ENCODE measurements around the gene SCYGR7. TPM values are rescaled to one million over a fixed set of nuclear protein-coding genes. Genes with fewer than 3 reads are reported as not detected.

Gene SCYGR7
- total RNA-seq, 1 donor from 2014 or later: not detected

- Mint-ChIP-seq H3K4me1 (ENCODE audit: unreplicated experiment) (no peaks in the 10 kb centered on the region), H3K4me3 (ENCODE audit: unreplicated experiment) (no peak overlapping the region), H3K27ac (ENCODE audit: unreplicated experiment) (no peak overlapping the region), H3K9me3 (ENCODE audit: unreplicated experiment) (no peaks in the 10 kb centered on the region), H3K36me3 (ENCODE audit: low read depth, unreplicated experiment) (no peaks in the 10 kb centered on the region), H3K27me3 (ENCODE audit: unreplicated experiment) (peaks cover 2% of the 10 kb centered on the region)
- no peak for TF ChIP-seq CTCF (IDR thresholded peaks at IDR 0.05; ENCODE audit: unreplicated experiment)
- DNase-seq (ENCODE audit: low spot score): no peak
These were observed 24.8 kb upstream of the SCYGR7 start for GRCh38 chr2:227703280-227703732.

GRCh38 chr2:227703961-227704360, 24.2 kb upstream of the SCYGR7 start:
- no peak for TF ChIP-seq CTCF (IDR thresholded peaks at IDR 0.05; ENCODE audit: unreplicated experiment)
- Mint-ChIP-seq H3K36me3 (ENCODE audit: low read depth, unreplicated experiment) (no peaks in the 10 kb centered on the region), H3K4me3 (ENCODE audit: unreplicated experiment) (no peak overlapping the region), H3K9me3 (ENCODE audit: unreplicated experiment) (no peaks in the 10 kb centered on the region), H3K27ac (ENCODE audit: unreplicated experiment) (no peak overlapping the region), H3K4me1 (ENCODE audit: unreplicated experiment) (no peaks in the 10 kb centered on the region), H3K27me3 (ENCODE audit: unreplicated experiment) (peaks cover 2% of the 10 kb centered on the region)
- DNase-seq (ENCODE audit: low spot score): no peak

- no peaks in the 10 kb centered on the region for H3K36me3 Mint-ChIP-seq (ENCODE audit: low read depth, unreplicated experiment)
- TF ChIP-seq CTCF (IDR thresholded peaks at IDR 0.05; ENCODE audit: unreplicated experiment): no peak
- no peak for DNase-seq (ENCODE audit: low spot score)
- H3K9me3 Mint-ChIP-seq (ENCODE audit: unreplicated experiment): no peaks in the 10 kb centered on the region
- no peak overlapping the region for H3K27ac Mint-ChIP-seq (ENCODE audit: unreplicated experiment)
- peaks cover 2% of the 10 kb centered on the region for H3K27me3 Mint-ChIP-seq (ENCODE audit: unreplicated experiment)
- no peak overlapping the region for H3K4me3 Mint-ChIP-seq (ENCODE audit: unreplicated experiment)
- no peaks in the 10 kb centered on the region for H3K4me1 Mint-ChIP-seq (ENCODE audit: unreplicated experiment)
These were observed 21.3 kb upstream of the SCYGR7 start for GRCh38 chr2:227706859-227707258.

- Mint-ChIP-seq H3K36me3 (ENCODE audit: low read depth, unreplicated experiment) (no peaks in the 10 kb centered on the region), H3K4me1 (ENCODE audit: unreplicated experiment) (no peaks in the 10 kb centered on the region), H3K4me3 (ENCODE audit: unreplicated experiment) (no peak overlapping the region), H3K27me3 (ENCODE audit: unreplicated experiment) (peaks cover 2% of the 10 kb centered on the region), H3K27ac (ENCODE audit: unreplicated experiment) (no peak overlapping the region), H3K9me3 (ENCODE audit: unreplicated experiment) (no peaks in the 10 kb centered on the region)
- DNase-seq (ENCODE audit: low spot score): no peak
- no peak for TF ChIP-seq CTCF (IDR thresholded peaks at IDR 0.05; ENCODE audit: unreplicated experiment)
These were observed 20.7 kb upstream of the SCYGR7 start for GRCh38 chr2:227707390-227707789.

- no peak for DNase-seq (ENCODE audit: low spot score)
- no peaks in the 10 kb centered on the region for H3K27me3 Mint-ChIP-seq (ENCODE audit: unreplicated experiment)
- H3K36me3 Mint-ChIP-seq (ENCODE audit: low read depth, unreplicated experiment): no peaks in the 10 kb centered on the region
These were observed 17.1 kb upstream of the SCYGR7 start for GRCh38 chr2:227710986-227711385.

More at GRCh38 chr2:227710986-227711385, 17.1 kb upstream of the SCYGR7 start:
- TF ChIP-seq CTCF (IDR thresholded peaks at IDR 0.05; ENCODE audit: unreplicated experiment): no peak
- Mint-ChIP-seq H3K27ac (ENCODE audit: unreplicated experiment) (no peak overlapping the region), H3K4me1 (ENCODE audit: unreplicated experiment) (peaks cover 6% of the 10 kb centered on the region), H3K9me3 (ENCODE audit: unreplicated experiment) (no peaks in the 10 kb centered on the region), H3K4me3 (ENCODE audit: unreplicated experiment) (no peak overlapping the region)

Measured in endothelial cell (in vitro differentiated cells).